Ovary (tissue), 3 donors: Measurements from ENCODE around the gene COL6A3.

Source experiments
- CTCF ChIP-seq, 3 donors: fragments of 450-650 bp in 2 of 3; fragments of 200-600 bp in 1 of 3; IDR thresholded peaks; one replicate each; pipeline versions ENCODE4 v1.5.1 to v1.8.0; 2016 to 2022; ENCODE audit warnings: antibody characterized with exemption in 3 of 3, mild to moderate bottlenecking in 1 of 3
- EP300 ChIP-seq: sonication (generic); formaldehyde crosslinking; IDR thresholded peaks from one replicate; pipeline ENCODE4 v1.6.1; 2017; ENCODE audit warnings: antibody characterized with exemption
- POLR2A ChIP-seq: fragments of 450-650 bp; IDR thresholded peaks from one replicate; pipeline ENCODE4 v1.6.1; 2017; ENCODE audit warnings: antibody characterized with exemption, mild to moderate bottlenecking, moderate library complexity
- donor health status: DM: no; HTN: no; CAD: no.

GRCh38 chr2:237359894-237360780 is 53.8 kb downstream of the COL6A3 start:
- TF ChIP-seq POLR2A (no peak), CTCF (IDR thresholded peaks at IDR 0.05) (no peak), EP300 (no peak)
